ENCODE results near the gene ASB7. TPM values are rescaled to one million over a fixed set of nuclear protein-coding genes. Genes with fewer than 3 reads are reported as not detected.
"Not testable (repeated sequence)": the region's sequence is repeated elsewhere in the genome, so short reads cannot be mapped to it uniquely, and the experiment has no call there.

The ASB7 gene
- total and polyA plus RNA-seq, 7 donors, result 2.3 to 6.9 (median 5.4) TPM

- Histone ChIP-seq H3K4me1 (no peaks in the 10 kb centered on the region), H3K27me3 (ENCODE audit: insufficient read depth in 3 of 3, low read length in 2 of 3) (peaks cover 0 to 3% (median 0%) of the 10 kb centered on the region in 3 donors), H3K36me3 (ENCODE audit: insufficient read depth in 1 of 2, low read depth in 1 of 2) (no peaks in the 10 kb centered on the region), H3K4me3 (peak overlapping the region; percentile 13), H3K27ac (no peak overlapping the region), H3K9me3 (no peaks in the 10 kb centered on the region)
- DNase-seq (no peak), ATAC-seq (peak; percentile 60 to 79 (median 64))
- TF ChIP-seq CTCF (IDR thresholded peaks at IDR 0.05), result peak; percentile 51
- intact Hi-C loops (cut with DNase I), result loop anchor here in 1 of 2 donors (2.0 kb wide), 2 partner anchors 201 to 335 kb away; no protein-coding TSS in a partner anchor
- 30 to 45% (median 33%) methylated on average over 13 of the region's 13 CpGs for WGBS, 3 donors
Observed at GRCh38 chr15:100671858-100672543, 69.6 kb downstream of the ASB7 start.

- Histone ChIP-seq H3K9me3 (no peaks in the 10 kb centered on the region), H3K27ac (no peak overlapping the region), H3K4me3 (no peak overlapping the region), H3K36me3 (ENCODE audit: insufficient read depth in 1 of 2, low read depth in 1 of 2) (no peaks in the 10 kb centered on the region), H3K27me3 (ENCODE audit: insufficient read depth in 3 of 3, low read length in 2 of 3) (peaks cover 0 to 3% (median 0%) of the 10 kb centered on the region in 3 donors), H3K4me1 (no peaks in the 10 kb centered on the region)
- DNase-seq (no peak), ATAC-seq (no peak)
- WGBS, 3 donors, result 76 to 84% (median 77%) methylated on average over 5 of the region's 5 CpGs
- intact Hi-C loops (cut with DNase I), result loop anchor here in 1 of 2 donors (2.0 kb wide), 2 partner anchors 200 to 334 kb away; no protein-coding TSS in a partner anchor
- TF ChIP-seq CTCF (IDR thresholded peaks at IDR 0.05), result no peak
Observed at GRCh38 chr15:100672959-100673358, 70.6 kb downstream of the ASB7 start.

GRCh38 chr15:100679151-100679550 is 76.8 kb downstream of the ASB7 start:
- H3K9me3 ChIP-seq; H3K4me1 ChIP-seq; H3K27me3 ChIP-seq (ENCODE audit: insufficient read depth in 3 of 3, low read length in 2 of 3); DNase-seq; H3K36me3 ChIP-seq (ENCODE audit: insufficient read depth in 1 of 2, low read depth in 1 of 2); ATAC-seq; H3K27ac ChIP-seq; H3K4me3 ChIP-seq; intact Hi-C loops (cut with DNase I): not testable (repeated sequence)
- 93 to 94% (median 94%) methylated on average over 5 of the region's 5 CpGs for WGBS, 3 donors

GRCh38 chr15:100680726-100681125 is 78.3 kb downstream of the ASB7 start:
- H3K27ac ChIP-seq, result no peak overlapping the region
- intact Hi-C loops (cut with DNase I), result no loop called here

More at GRCh38 chr15:100680726-100681125, 78.3 kb downstream of the ASB7 start:
- whole genome bisulfite sequencing, 3 donors, result 80 to 86% (median 81%) methylated on average over 6 of the region's 6 CpGs
- Histone ChIP-seq H3K27me3 (ENCODE audit: insufficient read depth in 3 of 3, low read length in 2 of 3) (no peaks in the 10 kb centered on the region), H3K9me3 (no peaks in the 10 kb centered on the region), H3K4me1 (no peaks in the 10 kb centered on the region), H3K4me3 (no peak overlapping the region), H3K36me3 (ENCODE audit: insufficient read depth in 1 of 2, low read depth in 1 of 2) (no peaks in the 10 kb centered on the region)
- ATAC-seq (peak in 1 of 4 donors; percentile 19), DNase-seq (no peak)
- no peak for TF ChIP-seq CTCF (IDR thresholded peaks at IDR 0.05)
